Measurements from ENCODE around the gene KRT37. TPM values are rescaled to one million over a fixed set of nuclear protein-coding genes. Genes with fewer than 3 reads are reported as not detected.

The KRT37 gene
- not detected in 5 replicates for total RNA-seq (2022; extraction: Qiagen RNA extraction; ENCODE audit: low read depth)

GRCh38 chr17:41424111-41424635, at the start of gene KRT37:
Gene KRT37 (minus strand): TSS chr17:41424585. CDS start chr17:41424523, 62 bp downstream.

GRCh38 chr17:41466988-41467387, 42.6 kb upstream of the KRT37 start, which contains the start of gene KRT32:
Gene KRT32 (minus strand): TSS chr17:41467386. CDS start chr17:41467325, 61 bp downstream.

GRCh38 chr17:41440531-41441033, 16.2 kb upstream of the KRT37 start, which contains the start of gene KRT38:
Gene KRT38 (minus strand): TSS chr17:41440983. CDS start chr17:41440921, 62 bp downstream.

GRCh38 chr17:41396996-41397660, 27.3 kb downstream of the KRT37 start, which contains the start of gene KRT31:
Gene KRT31 (minus strand): TSS chr17:41397608. CDS start chr17:41397539, 69 bp downstream.

GRCh38 chr17:41381943-41382342, 42.4 kb downstream of the KRT37 start, which contains the start of gene KRT34:
Gene KRT34 (minus strand): TSS chr17:41382306. CDS start chr17:41382246, 60 bp downstream.

Other genes with a start within 250 kb of the KRT37 start
- not detected in 5 replicates for gene KRTAP4-2, start 246.4 kb downstream of the KRT37 start, total RNA-seq (2022; extraction: Qiagen RNA extraction; ENCODE audit: low read depth)
- gene KRTAP4-1, start 239.7 kb downstream of the KRT37 start, total RNA-seq (2022; extraction: Qiagen RNA extraction; ENCODE audit: low read depth): 0.17 to 0.25 TPM (median 0.24 TPM) in 4 of 5 replicates, not detected in the other
- gene KRTAP9-1, start 234.7 kb downstream of the KRT37 start, total RNA-seq (2022; extraction: Qiagen RNA extraction; ENCODE audit: low read depth): not detected in 5 replicates
- gene KRTAP9-2, start 197.9 kb downstream of the KRT37 start, total RNA-seq (2022; extraction: Qiagen RNA extraction; ENCODE audit: low read depth): not detected in 5 replicates
- not detected in 5 replicates for gene KRTAP9-3, start 192.1 kb downstream of the KRT37 start, total RNA-seq (2022; extraction: Qiagen RNA extraction; ENCODE audit: low read depth)
- not detected in 5 replicates for gene KRTAP9-8, start 186.6 kb downstream of the KRT37 start, total RNA-seq (2022; extraction: Qiagen RNA extraction; ENCODE audit: low read depth)
- not detected in 5 replicates for gene KRTAP9-4, start 174.9 kb downstream of the KRT37 start, total RNA-seq (2022; extraction: Qiagen RNA extraction; ENCODE audit: low read depth)
- gene KRTAP9-9, start 169.2 kb downstream of the KRT37 start, total RNA-seq (2022; extraction: Qiagen RNA extraction; ENCODE audit: low read depth): not detected in 5 replicates
- not detected in 5 replicates for gene KRTAP9-6, start 159.2 kb downstream of the KRT37 start, total RNA-seq (2022; extraction: Qiagen RNA extraction; ENCODE audit: low read depth)
- not detected in 5 replicates for gene KRTAP9-7, start 148.9 kb downstream of the KRT37 start, total RNA-seq (2022; extraction: Qiagen RNA extraction; ENCODE audit: low read depth)
- not detected in 5 replicates for gene KRTAP29-1, start 121.7 kb downstream of the KRT37 start, total RNA-seq (2022; extraction: Qiagen RNA extraction; ENCODE audit: low read depth)
- not detected in 5 replicates for gene KRTAP16-1, start 115.3 kb downstream of the KRT37 start, total RNA-seq (2022; extraction: Qiagen RNA extraction; ENCODE audit: low read depth)
- not detected in 5 replicates for gene KRTAP17-1, start 108.9 kb downstream of the KRT37 start, total RNA-seq (2022; extraction: Qiagen RNA extraction; ENCODE audit: low read depth)
- gene KRT33A, start 73.8 kb downstream of the KRT37 start, total RNA-seq (2022; extraction: Qiagen RNA extraction; ENCODE audit: low read depth): not detected in 5 replicates
- gene KRT33B, start 54.8 kb downstream of the KRT37 start, total RNA-seq (2022; extraction: Qiagen RNA extraction; ENCODE audit: low read depth): 0.06 to 0.16 TPM (median 0.15 TPM) in 3 of 5 replicates, not detected in the others
- gene KRT34, start 42.3 kb downstream of the KRT37 start, total RNA-seq (2022; extraction: Qiagen RNA extraction; ENCODE audit: low read depth): 0.25 to 0.43 TPM (median 0.30 TPM) in 5 replicates
- gene KRT31, start 27.0 kb downstream of the KRT37 start, total RNA-seq (2022; extraction: Qiagen RNA extraction; ENCODE audit: low read depth): not detected in 5 replicates
- not detected in 5 replicates for gene KRT38, start 16.4 kb upstream of the KRT37 start, total RNA-seq (2022; extraction: Qiagen RNA extraction; ENCODE audit: low read depth)
- not detected in 5 replicates for gene KRT32, start 42.8 kb upstream of the KRT37 start, total RNA-seq (2022; extraction: Qiagen RNA extraction; ENCODE audit: low read depth)
- not detected in 5 replicates for gene KRT35, start 56.6 kb upstream of the KRT37 start, total RNA-seq (2022; extraction: Qiagen RNA extraction; ENCODE audit: low read depth)
- not detected in 5 replicates for gene KRT36, start 65.3 kb upstream of the KRT37 start, total RNA-seq (2022; extraction: Qiagen RNA extraction; ENCODE audit: low read depth)
- 0.18 to 0.48 TPM (median 0.23 TPM) in 5 replicates for gene KRT13, start 81.0 kb upstream of the KRT37 start, total RNA-seq (2022; extraction: Qiagen RNA extraction; ENCODE audit: low read depth)
- 3.3 to 5.3 TPM (median 4.1 TPM) in 5 replicates for gene KRT15, start 94.3 kb upstream of the KRT37 start, total RNA-seq (2022; extraction: Qiagen RNA extraction; ENCODE audit: low read depth)
- gene KRT19, start 103.7 kb upstream of the KRT37 start, total RNA-seq (2022; extraction: Qiagen RNA extraction; ENCODE audit: low read depth): 41.7 to 61.8 TPM (median 53.4 TPM) in 5 replicates
- gene KRT9, start 147.5 kb upstream of the KRT37 start, total RNA-seq (2022; extraction: Qiagen RNA extraction; ENCODE audit: low read depth): not detected in 5 replicates
- gene KRT14, start 162.3 kb upstream of the KRT37 start, total RNA-seq (2022; extraction: Qiagen RNA extraction; ENCODE audit: low read depth): 0.09 TPM in 1 of 5 replicates, not detected in the others
- gene KRT16, start 188.2 kb upstream of the KRT37 start, total RNA-seq (2022; extraction: Qiagen RNA extraction; ENCODE audit: low read depth): 0.27 to 1.1 TPM (median 0.66 TPM) in 5 replicates
- 0.54 to 0.96 TPM (median 0.90 TPM) in 5 replicates for gene KRT17, start 200.0 kb upstream of the KRT37 start, total RNA-seq (2022; extraction: Qiagen RNA extraction; ENCODE audit: low read depth)

All from A549 treated with RU486 at 1 μM for 4 hours (cell line).